Kidney (tissue), 14 donors: Measurements from ENCODE around the gene ING5. TPM values are rescaled to one million over a fixed set of nuclear protein-coding genes. Genes with fewer than 3 reads are reported as not detected.

Experiments
- DNase-seq, 5 donors: peaks; one replicate each; pipeline ENCODE4 v3.0.0-alpha.2; 2013 to 2020
- FAIRE-seq: peaks from 2 replicates; lab custom pipeline; 2012; peaks lifted over from hg19 to GRCh38; lab: Jason Lieb, UNC
- H3K27ac ChIP-seq, 2 donors: one replicate each; pipeline ENCODE4 v1.7.0; 2013; ENCODE audit warnings: low read depth in 2 of 2, low read length in 2 of 2, inconsistent platforms in 1 of 2
- H3K27me3 ChIP-seq: one replicate; pipeline ENCODE4 v1.7.1; 2013; ENCODE audit warnings: low read length, inconsistent platforms; ENCODE audit not compliant: control insufficient read depth, insufficient read depth
- H3K36me3 ChIP-seq, 3 donors: one replicate each; pipeline versions ENCODE4 v1.7.0 to v1.7.1; 2013; ENCODE audit warnings: low read length in 3 of 3, control low read depth in 1 of 3, inconsistent platforms in 1 of 3; ENCODE audit not compliant: insufficient read depth in 3 of 3, control insufficient read depth in 2 of 3
- H3K4me1 ChIP-seq, 3 donors: one replicate each; pipeline versions ENCODE4 v1.7.0 to v1.7.1; 2013; ENCODE audit warnings: low read length in 3 of 3, inconsistent platforms in 1 of 3, low read depth in 1 of 3; ENCODE audit not compliant: control insufficient read depth in 2 of 3, insufficient read depth in 2 of 3
- H3K4me3 ChIP-seq, 3 donors: one replicate each; pipeline versions ENCODE4 v1.7.0 to v1.8.1; 2013; ENCODE audit warnings: low read length in 3 of 3, control low read depth in 1 of 3, inconsistent platforms in 1 of 3
- H3K9ac ChIP-seq, 3 donors: one replicate each; pipeline versions ENCODE4 v1.7.0 to v1.7.1; 2013; ENCODE audit warnings: low read length in 3 of 3, control low read depth in 1 of 3, inconsistent platforms in 1 of 3
- H3K9me3 ChIP-seq, 3 donors: one replicate each; pipeline versions ENCODE4 v1.7.0 to v1.7.1; 2013; ENCODE audit warnings: low read length in 3 of 3, control low read depth in 1 of 3, inconsistent platforms in 1 of 3; ENCODE audit not compliant: control insufficient read depth in 2 of 3, insufficient read depth in 1 of 3
- intact Hi-C: fragments of 100-400 bp; cut with DNase I; formaldehyde crosslinking; loops from one replicate; pipeline ENCODE4 v1.11.1; 2022
- polyA plus RNA-seq: library from polyadenylated mRNA; stranded (reverse); fragments of 350-450 nt; fragmentation: Illumina TruSeq; extraction: RNeasy Lipid Tissue Mini Kit (QIAGEN cat#74804); gene quantifications from one replicate; pipeline ENCODE4 v1.2.3, GENCODE V29; 2014; ENCODE audit warnings: low read depth, low replicate concordance; ENCODE audit not compliant: insufficient read depth
- total RNA-seq: library from RNA; stranded (reverse); fragmentation: NEBNext Ultra II Directional; extraction: Animal tissue kit (Norgen Biotek cat#: 25700); gene quantifications from one replicate; pipeline ENCODE4 v1.2.1, GENCODE V29; 2021
- TF ChIP-seq, protein P1 (sequence below): IDR thresholded peaks from 3 replicates; pipeline ENCODE4 v1.5.1; 2012; ENCODE audit warnings: mild to moderate bottlenecking, moderate library complexity, borderline replicate concordance; ENCODE audit not compliant: insufficient read depth; ENCODE audit errors: extremely low read depth
- donor health status: control.
- donor health status: control.
- donor health status: control.
- donor health status: control.
- donor health status: control.
- donor health status: DM: yes; HTN: yes; CAD: no.
- donor health status: Normal renal cell carcinoma (clear cell type).

ING5 gene
- total and polyA plus RNA-seq, 2 donors from 2014 or later, result 27.3 to 37.7 TPM

GRCh38 chr2:241656190-241656741 lies 45.6 kb upstream of the ING5 start:
- intact Hi-C loops, result no loop called here
- no peaks in the 10 kb centered on the region for H3K27me3 ChIP-seq
- no peaks in the 10 kb centered on the region for H3K9me3 ChIP-seq
- H3K27ac ChIP-seq, result no peak overlapping the region
- peaks cover 2 to 57% (median 41%) of the 10 kb centered on the region in 3 donors for H3K36me3 ChIP-seq
- H3K9ac ChIP-seq, result no peak overlapping the region
- H3K4me1 ChIP-seq, result no peaks in the 10 kb centered on the region
- DNase-seq (no peak), FAIRE-seq (no peak)
- TF ChIP-seq, protein P1, sequence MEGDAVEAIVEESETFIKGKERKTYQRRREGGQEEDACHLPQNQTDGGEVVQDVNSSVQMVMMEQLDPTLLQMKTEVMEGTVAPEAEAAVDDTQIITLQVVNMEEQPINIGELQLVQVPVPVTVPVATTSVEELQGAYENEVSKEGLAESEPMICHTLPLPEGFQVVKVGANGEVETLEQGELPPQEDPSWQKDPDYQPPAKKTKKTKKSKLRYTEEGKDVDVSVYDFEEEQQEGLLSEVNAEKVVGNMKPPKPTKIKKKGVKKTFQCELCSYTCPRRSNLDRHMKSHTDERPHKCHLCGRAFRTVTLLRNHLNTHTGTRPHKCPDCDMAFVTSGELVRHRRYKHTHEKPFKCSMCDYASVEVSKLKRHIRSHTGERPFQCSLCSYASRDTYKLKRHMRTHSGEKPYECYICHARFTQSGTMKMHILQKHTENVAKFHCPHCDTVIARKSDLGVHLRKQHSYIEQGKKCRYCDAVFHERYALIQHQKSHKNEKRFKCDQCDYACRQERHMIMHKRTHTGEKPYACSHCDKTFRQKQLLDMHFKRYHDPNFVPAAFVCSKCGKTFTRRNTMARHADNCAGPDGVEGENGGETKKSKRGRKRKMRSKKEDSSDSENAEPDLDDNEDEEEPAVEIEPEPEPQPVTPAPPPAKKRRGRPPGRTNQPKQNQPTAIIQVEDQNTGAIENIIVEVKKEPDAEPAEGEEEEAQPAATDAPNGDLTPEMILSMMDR, result no peak
- H3K4me3 ChIP-seq, result no peak overlapping the region

- Histone ChIP-seq H3K4me3 (no peak overlapping the region), H3K9ac (no peak overlapping the region), H3K36me3 (peaks cover 2 to 50% (median 29%) of the 10 kb centered on the region in 3 donors), H3K9me3 (no peaks in the 10 kb centered on the region), H3K27ac (no peak overlapping the region), H3K27me3 (no peaks in the 10 kb centered on the region), H3K4me1 (no peaks in the 10 kb centered on the region)
- no peak for FAIRE-seq
- TF ChIP-seq, protein P1, result no peak
- intact Hi-C loops, result no loop called here
- DNase-seq, result no peak
Measured at GRCh38 chr2:241657786-241658254, 44.0 kb upstream of the ING5 start.

DNA sequence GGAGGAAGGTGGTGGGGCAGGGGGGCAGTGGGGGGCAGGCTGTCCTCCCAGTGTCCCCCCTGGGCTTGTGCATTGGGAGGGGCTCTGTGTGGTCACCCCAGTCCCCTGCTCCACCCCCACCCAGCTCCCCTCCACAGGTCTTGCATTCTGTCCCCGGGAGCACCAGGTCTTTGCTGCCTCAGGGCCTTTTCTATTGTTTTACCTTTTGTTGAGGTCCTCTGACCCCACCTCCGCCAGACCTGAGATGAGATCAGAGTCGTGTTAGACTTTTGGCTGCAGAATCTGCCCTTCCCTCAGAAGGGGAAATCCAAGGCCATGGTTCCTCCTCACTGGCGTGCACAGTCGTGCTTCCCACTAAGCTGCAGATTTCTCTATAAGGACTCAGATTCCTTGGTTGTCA lies 43.5 kb upstream of the ING5 start:
- no peak overlapping the region for H3K27ac ChIP-seq
- peaks cover 2 to 46% (median 26%) of the 10 kb centered on the region in 3 donors for H3K36me3 ChIP-seq
- no peaks in the 10 kb centered on the region for H3K27me3 ChIP-seq
- H3K9me3 ChIP-seq, result no peaks in the 10 kb centered on the region
- H3K9ac ChIP-seq, result no peak overlapping the region
- no peak for FAIRE-seq
- TF ChIP-seq, protein P1, result no peak
- H3K4me1 ChIP-seq, result no peaks in the 10 kb centered on the region
- intact Hi-C loops, result no loop called here
- DNase-seq, result no peak
- no peak overlapping the region for H3K4me3 ChIP-seq
